Liver (tissue), 5 donors: Measurements from ENCODE around the gene GMPR2. TPM values are rescaled to one million over a fixed set of nuclear protein-coding genes. Genes with fewer than 3 reads are reported as not detected.

ENCODE experiments used
- polyA plus RNA-seq, 2 donors: library from polyadenylated mRNA; stranded (reverse) in 1 of 2; unstranded in 1 of 2; fragments of 200-250 nt in 1 of 2; fragments of >200 nt in 1 of 2; fragmentation: Nextera tagmentation in 1 of 2; extraction: Ambion mirVana in 1 of 2; gene quantifications; one replicate each; pipeline versions ENCODE4 v1.2.1 to v1.2.3, GENCODE V29; 2013 to 2015
- small RNA-seq: library from RNA; depleted of rRNA; stranded (forward); fragments of <200 nt; gene quantifications from one replicate; pipeline ENCODE3, GENCODE V24; 2014
- total RNA-seq, 2 donors: library from RNA; depleted of rRNA; stranded (reverse); fragments of >200 nt; gene quantifications; one replicate each; pipeline ENCODE4 v1.2.3, GENCODE V29; 2014
- donor health status: healthy.
- donor health status: healthy.
- donor health status: healthy.

GMPR2 gene
- total and polyA plus RNA-seq, 4 donors: 28.6 to 42.7 (median 32.4) TPM

Small RNA genes lying within 50 kb of the gene (small RNA-seq; reads per million reads assigned to genes)
- not detected for gene AL136295.4
- gene CHMP4A: not detected
- not detected for gene MDP1

Other genes starting within 250 kb of the GMPR2 start
Only the 30 nearest of the 34 such genes appear.
- gene CARMIL3, start 180.9 kb upstream of the GMPR2 start, total RNA-seq: under 1 TPM; 0.05 to 0.17 TPM
- under 1 TPM; 0.17 TPM for gene CARMIL3, start 180.9 kb upstream of the GMPR2 start, polyA plus RNA-seq
- not detected for gene CPNE6, start 161.4 kb upstream of the GMPR2 start, total RNA-seq
- gene CPNE6, start 161.4 kb upstream of the GMPR2 start, polyA plus RNA-seq: under 1 TPM; 0.05 to 0.17 TPM
- 100 to 1,000 TPM in 1 of 2 donors, 10 to 100 TPM in 1; 39.8 to 205 TPM for gene PCK2, start 138.6 kb upstream of the GMPR2 start, total RNA-seq
- gene PCK2, start 138.6 kb upstream of the GMPR2 start, polyA plus RNA-seq: 100 to 1,000 TPM; 236 to 250 TPM
- gene DCAF11, start 118.2 kb upstream of the GMPR2 start, total RNA-seq: 100 to 1,000 TPM; 215 to 312 TPM
- 100 to 1,000 TPM in 1 of 2 donors, 10 to 100 TPM in 1; 30.1 to 119 TPM for gene DCAF11, start 118.2 kb upstream of the GMPR2 start, polyA plus RNA-seq
- gene NRL, start 118.0 kb upstream of the GMPR2 start, total RNA-seq: 1 to 10 TPM; 2.7 to 3.2 TPM
- 1 to 10 TPM; 1.5 to 2.9 TPM for gene NRL, start 118.0 kb upstream of the GMPR2 start, polyA plus RNA-seq
- 1 to 10 TPM; 1.7 to 6.4 TPM for gene FITM1, start 102.3 kb upstream of the GMPR2 start, total RNA-seq
- 10 to 100 TPM; 11.9 to 16.1 TPM for gene FITM1, start 102.3 kb upstream of the GMPR2 start, polyA plus RNA-seq
- gene PSME1, start 96.7 kb upstream of the GMPR2 start, total RNA-seq: 10 to 100 TPM; 63.3 to 71.9 TPM
- 100 to 1,000 TPM; 131 to 237 TPM for gene PSME1, start 96.7 kb upstream of the GMPR2 start, polyA plus RNA-seq
- gene EMC9, start 91.3 kb upstream of the GMPR2 start, total RNA-seq: 10 to 100 TPM in 1 of 2 donors, 1 to 10 TPM in 1; 8.6 to 10.5 TPM
- 10 to 100 TPM; 16.2 to 17.8 TPM for gene EMC9, start 91.3 kb upstream of the GMPR2 start, polyA plus RNA-seq
- 10 to 100 TPM; 56.9 to 62.3 TPM for gene PSME2, start 86.3 kb upstream of the GMPR2 start, total RNA-seq
- 100 to 1,000 TPM; 123 to 247 TPM for gene PSME2, start 86.3 kb upstream of the GMPR2 start, polyA plus RNA-seq
- gene RNF31, start 85.4 kb upstream of the GMPR2 start, total RNA-seq: 10 to 100 TPM; 16.3 to 36.0 TPM
- gene RNF31, start 85.4 kb upstream of the GMPR2 start, polyA plus RNA-seq: 10 to 100 TPM; 20.3 to 21.6 TPM
- 10 to 100 TPM; 44.2 to 57.8 TPM for gene IRF9, start 71.7 kb upstream of the GMPR2 start, total RNA-seq
- gene IRF9, start 71.7 kb upstream of the GMPR2 start, polyA plus RNA-seq: 10 to 100 TPM; 37.9 to 60.9 TPM
- 1 to 10 TPM; 3.8 to 4.7 TPM for gene REC8, start 60.8 kb upstream of the GMPR2 start, total RNA-seq
- 1 to 10 TPM; 2.3 to 3.8 TPM for gene REC8, start 60.8 kb upstream of the GMPR2 start, polyA plus RNA-seq
- gene IPO4, start 44.1 kb upstream of the GMPR2 start, total RNA-seq: 10 to 100 TPM; 16.3 to 29.8 TPM
- 10 to 100 TPM; 13.6 to 32.9 TPM for gene IPO4, start 44.1 kb upstream of the GMPR2 start, polyA plus RNA-seq
- 10 to 100 TPM; 27.5 to 76.2 TPM for gene TM9SF1, start 37.5 kb upstream of the GMPR2 start, total RNA-seq
- 10 to 100 TPM; 30.0 to 46.9 TPM for gene TM9SF1, start 37.5 kb upstream of the GMPR2 start, polyA plus RNA-seq
- under 1 TPM in 1 of 2 donors, not detected in 1; 0.33 TPM for gene TSSK4, start 27.2 kb upstream of the GMPR2 start, total RNA-seq
- gene TSSK4, start 27.2 kb upstream of the GMPR2 start, polyA plus RNA-seq: under 1 TPM in 1 of 2 donors, not detected in 1; 0.25 TPM
- 10 to 100 TPM; 14.6 to 19.6 TPM for gene CHMP4A, start 19.4 kb upstream of the GMPR2 start, total RNA-seq
- 10 to 100 TPM; 36.3 to 38.7 TPM for gene CHMP4A, start 19.4 kb upstream of the GMPR2 start, polyA plus RNA-seq
- 1 to 10 TPM; 3.2 to 6.6 TPM for gene MDP1, start 16.9 kb upstream of the GMPR2 start, total RNA-seq
- gene MDP1, start 16.9 kb upstream of the GMPR2 start, polyA plus RNA-seq: 10 to 100 TPM in 1 of 2 donors, 1 to 10 TPM in 1; 7.4 to 13.4 TPM
- gene NEDD8, start 562 bp upstream of the GMPR2 start, total RNA-seq: 10 to 100 TPM; 32.3 to 49.3 TPM
- gene NEDD8, start 562 bp upstream of the GMPR2 start, polyA plus RNA-seq: 100 to 1,000 TPM; 107 to 136 TPM
- gene TINF2, start 9.7 kb downstream of the GMPR2 start, total RNA-seq: 10 to 100 TPM; 23.5 to 25.1 TPM
- 10 to 100 TPM; 14.4 to 24.3 TPM for gene TINF2, start 9.7 kb downstream of the GMPR2 start, polyA plus RNA-seq
- 1 to 10 TPM; 1.1 to 1.5 TPM for gene TGM1, start 30.2 kb downstream of the GMPR2 start, total RNA-seq
- under 1 TPM; 0.28 to 0.39 TPM for gene TGM1, start 30.2 kb downstream of the GMPR2 start, polyA plus RNA-seq
- gene RABGGTA, start 38.7 kb downstream of the GMPR2 start, total RNA-seq: 10 to 100 TPM in 1 of 2 donors, 1 to 10 TPM in 1; 7.5 to 19.7 TPM
- gene RABGGTA, start 38.7 kb downstream of the GMPR2 start, polyA plus RNA-seq: 10 to 100 TPM; 11.7 to 14.7 TPM
- gene DHRS1, start 66.9 kb downstream of the GMPR2 start, total RNA-seq: 10 to 100 TPM; 30.3 to 84.9 TPM
- 10 to 100 TPM; 40.3 to 60.1 TPM for gene DHRS1, start 66.9 kb downstream of the GMPR2 start, polyA plus RNA-seq
- 10 to 100 TPM; 12.3 to 18.2 TPM for gene NOP9, start 66.9 kb downstream of the GMPR2 start, total RNA-seq
- 1 to 10 TPM; 3.8 to 7.1 TPM for gene NOP9, start 66.9 kb downstream of the GMPR2 start, polyA plus RNA-seq
- gene CIDEB, start 75.0 kb downstream of the GMPR2 start, total RNA-seq: 100 to 1,000 TPM in 1 of 2 donors, 10 to 100 TPM in 1; 32.1 to 142 TPM
- 100 to 1,000 TPM; 176 to 312 TPM for gene CIDEB, start 75.0 kb downstream of the GMPR2 start, polyA plus RNA-seq
- 10 to 100 TPM in 1 of 2 donors, 1 to 10 TPM in 1; 2.5 to 11.3 TPM for gene LTB4R2, start 77.2 kb downstream of the GMPR2 start, total RNA-seq
- 1 to 10 TPM in 1 of 2 donors, under 1 TPM in 1; 0.28 to 1.2 TPM for gene LTB4R2, start 77.2 kb downstream of the GMPR2 start, polyA plus RNA-seq
- 1 to 10 TPM; 2.1 to 5.0 TPM for gene LTB4R, start 78.6 kb downstream of the GMPR2 start, total RNA-seq
- 1 to 10 TPM in 1 of 2 donors, under 1 TPM in 1; 0.86 to 2.9 TPM for gene LTB4R, start 78.6 kb downstream of the GMPR2 start, polyA plus RNA-seq
- 1 to 10 TPM; 2.2 to 7.2 TPM for gene ADCY4, start 102.1 kb downstream of the GMPR2 start, total RNA-seq
- gene ADCY4, start 102.1 kb downstream of the GMPR2 start, polyA plus RNA-seq: 1 to 10 TPM; 2.2 to 5.8 TPM
- gene RIPK3, start 107.1 kb downstream of the GMPR2 start, total RNA-seq: 1 to 10 TPM; 2.7 to 2.9 TPM
- 1 to 10 TPM; 1.0 to 1.2 TPM for gene RIPK3, start 107.1 kb downstream of the GMPR2 start, polyA plus RNA-seq
- 1 to 10 TPM; 1.4 to 3.6 TPM for gene NFATC4, start 135.3 kb downstream of the GMPR2 start, total RNA-seq
- gene NFATC4, start 135.3 kb downstream of the GMPR2 start, polyA plus RNA-seq: 1 to 10 TPM; 1.0 to 2.2 TPM
- 10 to 100 TPM in 1 of 2 donors, 1 to 10 TPM in 1; 2.5 to 11.0 TPM for gene NYNRIN, start 166.1 kb downstream of the GMPR2 start, total RNA-seq
- gene NYNRIN, start 166.1 kb downstream of the GMPR2 start, polyA plus RNA-seq: under 1 TPM; 0.89 to 0.99 TPM